Epithelial cell of prostate (primary cell): ENCODE results near the gene OCA2.

Source experiments
- DNase-seq: peaks from one replicate; pipeline ENCODE4 v3.0.0-alpha.2; 2011; ENCODE audit warnings: low read depth, low spot score
- H3K27ac ChIP-seq: fragments of 450-650 bp; 2 replicates; pipeline ENCODE4 v1.5.1; 2017; ENCODE audit warnings: mild to moderate bottlenecking

Gene OCA2

DNA sequence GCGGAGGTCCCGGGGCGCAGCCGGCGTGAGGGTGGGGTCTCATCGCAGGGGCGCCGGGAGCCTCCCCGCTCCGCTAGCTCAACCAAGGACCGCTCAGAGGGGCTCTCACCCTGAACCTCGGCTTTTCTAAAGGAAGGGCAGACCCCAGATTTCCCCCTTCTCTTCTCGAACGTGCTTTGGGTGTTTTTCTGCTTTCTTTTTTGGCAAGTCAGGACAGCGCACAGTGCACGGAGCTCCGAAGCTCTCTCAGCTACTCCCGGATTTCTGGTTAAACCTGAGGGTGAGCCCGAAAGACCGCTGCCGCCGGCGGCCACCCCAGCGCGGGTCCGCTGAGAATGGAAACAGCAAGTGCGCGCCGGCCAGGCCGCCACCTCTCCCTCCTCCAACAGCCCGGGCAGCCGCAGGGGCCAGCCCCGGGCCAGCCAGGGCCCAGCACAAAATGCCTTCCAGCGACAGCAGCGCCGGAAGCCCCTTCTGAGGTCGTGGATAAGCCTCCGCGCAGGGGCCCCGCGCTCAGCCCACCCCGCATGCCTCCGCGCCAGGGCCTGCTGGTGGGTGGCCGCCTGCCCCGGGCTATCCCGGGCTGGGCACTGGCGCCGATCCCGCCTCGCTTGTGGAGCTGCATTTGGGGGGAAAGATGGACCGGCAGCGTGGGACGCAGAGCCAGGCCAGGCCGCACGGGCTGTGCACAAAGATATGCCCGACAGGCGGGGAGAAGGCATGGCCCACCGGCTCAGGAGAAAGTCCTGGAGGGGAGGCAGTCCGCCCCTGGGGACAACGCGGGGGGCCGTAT lies 8.2 kb upstream of the OCA2 start:
- DNase-seq = no peak
- H3K27ac ChIP-seq = no peak overlapping the region

DNA sequence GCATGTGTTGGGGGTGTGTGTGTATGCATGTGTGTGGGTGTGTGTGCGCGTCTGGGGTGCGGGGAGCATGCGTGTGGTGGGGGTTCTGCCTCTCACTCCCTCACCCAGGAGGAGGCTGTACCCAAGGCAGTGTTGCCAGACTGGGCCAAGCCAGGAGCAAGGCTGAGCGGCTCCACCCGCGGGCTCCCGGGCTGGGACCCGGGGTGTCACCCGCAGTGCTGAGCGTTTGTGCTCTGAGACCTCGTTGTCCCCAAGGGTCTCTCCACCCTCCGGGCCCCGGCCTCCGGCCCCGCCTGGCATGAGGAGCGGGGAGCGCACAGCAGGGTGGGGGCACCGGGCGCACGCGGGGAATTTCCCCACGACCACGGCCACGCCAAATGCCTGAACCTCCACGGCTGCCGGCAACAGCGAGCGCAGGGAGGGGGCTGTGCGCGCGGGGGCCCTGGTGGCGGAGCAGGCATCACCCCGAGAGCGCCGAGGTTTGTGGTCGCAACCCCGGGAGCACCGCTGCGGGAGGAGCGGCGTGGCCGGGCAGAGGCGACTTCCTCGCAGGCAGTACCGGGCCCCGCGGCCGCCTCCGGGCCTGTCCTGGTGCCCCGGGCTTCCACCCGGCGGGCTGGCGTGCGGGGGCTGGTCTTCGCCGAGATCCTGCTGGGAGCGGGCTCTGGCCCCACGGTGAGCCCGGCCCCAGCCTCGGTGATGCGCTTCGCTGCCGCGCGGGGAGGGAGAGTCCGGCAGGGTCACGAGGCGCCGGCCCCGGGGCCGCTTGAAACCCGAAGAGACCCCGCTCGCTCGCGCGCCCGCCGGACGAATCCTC lies 7.4 kb upstream of the OCA2 start:
- H3K27ac ChIP-seq = no peak overlapping the region
- no peak for DNase-seq

DNA sequence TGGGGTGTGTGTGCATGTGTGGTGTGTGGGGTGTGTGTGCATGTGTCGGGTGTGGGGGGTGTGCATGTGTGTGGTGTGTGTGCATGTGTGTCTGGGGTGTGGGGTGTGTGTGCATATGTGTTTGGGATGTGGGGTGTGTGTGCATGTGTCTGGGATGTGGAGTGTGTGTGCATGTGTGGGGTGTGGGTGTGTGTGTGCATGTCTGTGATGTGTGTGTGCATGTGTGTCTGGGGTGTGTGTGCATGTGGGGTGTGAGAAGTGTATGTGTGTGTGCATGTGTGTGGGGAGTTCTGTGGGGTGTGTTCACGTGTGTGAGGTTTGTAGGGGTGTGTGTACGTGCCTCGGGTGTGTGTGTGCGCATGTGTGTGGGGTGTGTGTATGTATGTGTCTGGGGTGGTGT lies 6.7 kb upstream of the OCA2 start:
- no peak for DNase-seq
- no peak overlapping the region for H3K27ac ChIP-seq

DNA sequence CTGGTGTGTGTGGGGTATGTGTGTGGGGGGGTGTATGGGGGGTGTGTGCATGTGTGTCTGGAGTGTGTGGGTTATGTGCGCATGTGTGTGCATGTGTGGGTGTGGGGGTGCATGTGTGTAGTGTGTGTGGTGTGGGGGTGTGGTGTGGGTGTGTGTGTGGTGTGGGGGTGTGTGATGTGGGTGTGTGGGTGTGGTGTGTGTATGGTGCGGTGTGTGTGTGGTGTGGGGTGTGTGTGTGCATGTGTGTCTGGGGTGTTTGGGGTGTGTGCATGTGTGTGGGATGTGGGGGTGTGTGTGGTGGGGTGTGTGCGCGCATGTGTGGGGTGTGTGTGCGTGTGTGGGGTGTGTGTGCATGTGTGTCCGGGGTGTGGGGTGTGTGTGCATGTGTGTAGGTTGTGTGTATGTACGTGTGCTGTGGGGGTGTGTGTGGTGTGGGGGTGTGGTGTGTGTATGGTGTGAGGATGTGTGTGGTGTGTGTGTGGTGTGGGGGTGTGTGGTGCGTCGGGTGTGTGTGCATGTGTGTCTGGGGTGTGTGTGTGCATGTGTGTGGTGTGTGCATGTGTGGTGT lies 6.2 kb upstream of the OCA2 start:
- H3K27ac ChIP-seq = no peak overlapping the region
- DNase-seq = no peak

DNA sequence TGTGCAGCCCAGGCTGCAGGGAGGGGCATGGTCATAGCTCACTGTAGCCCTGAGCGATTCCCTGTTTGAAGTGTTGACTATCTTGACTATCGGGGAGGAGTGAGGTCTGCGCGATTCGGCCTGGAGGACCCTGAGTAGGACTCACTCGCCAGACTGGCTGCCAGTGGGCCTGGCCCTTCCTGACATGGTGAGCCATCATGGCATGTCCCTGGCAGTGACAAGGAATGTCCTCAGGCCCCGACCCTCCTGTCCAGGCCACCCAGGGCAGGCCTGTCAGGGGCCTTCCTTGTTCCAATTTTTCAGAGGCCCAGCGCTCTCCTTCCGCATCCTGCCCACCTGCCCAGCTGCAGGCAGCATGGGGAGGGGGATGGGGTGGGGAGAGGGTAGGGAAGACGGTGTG lies 5.2 kb upstream of the OCA2 start:
- no peak overlapping the region for H3K27ac ChIP-seq
- no peak for DNase-seq

DNA sequence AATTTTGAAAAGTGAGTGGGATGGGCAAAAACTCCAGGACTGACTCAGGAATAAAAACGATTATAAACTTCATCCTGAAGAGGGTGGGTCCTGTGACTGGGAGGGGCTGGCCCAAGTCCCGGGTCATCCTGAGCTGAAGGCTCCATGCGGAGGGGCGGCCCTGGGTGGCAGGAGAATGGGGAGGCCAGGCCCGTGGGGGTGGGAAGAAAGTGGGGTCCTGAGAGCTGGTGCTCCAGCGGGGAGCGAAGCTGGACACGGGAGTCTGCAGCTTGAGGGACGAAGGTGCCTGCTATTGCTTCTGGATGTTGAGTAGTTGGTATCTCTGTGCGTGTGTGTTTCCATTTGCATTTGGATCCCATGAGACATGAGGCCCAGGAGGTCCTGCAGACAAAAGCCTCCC lies 4.7 kb upstream of the OCA2 start:
- no peak overlapping the region for H3K27ac ChIP-seq
- DNase-seq = no peak

DNA sequence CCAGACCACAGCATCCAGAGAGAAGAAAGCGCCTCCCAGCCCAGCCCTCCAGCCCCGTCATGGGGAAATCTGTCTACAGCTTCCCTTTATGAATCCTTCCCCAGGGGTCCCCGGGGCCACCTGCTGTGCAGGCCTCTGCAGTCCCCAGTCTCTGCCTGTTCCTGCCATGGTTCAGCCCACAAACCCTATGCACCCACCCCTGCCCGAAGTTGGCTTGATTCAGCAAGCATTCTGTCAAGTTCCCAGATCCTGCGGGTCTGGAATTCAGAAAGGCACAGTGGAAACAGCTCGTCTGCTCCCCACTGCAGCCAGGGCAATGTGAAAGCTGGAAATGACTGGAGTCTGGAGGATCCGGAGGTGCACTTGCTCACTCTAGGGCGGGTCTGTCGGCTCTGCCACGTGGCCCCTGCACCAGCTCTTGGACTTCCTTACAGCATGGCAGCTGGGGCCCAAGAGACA lies 2.9 kb upstream of the OCA2 start:
- H3K27ac ChIP-seq = no peak overlapping the region
- no peak for DNase-seq

DNA sequence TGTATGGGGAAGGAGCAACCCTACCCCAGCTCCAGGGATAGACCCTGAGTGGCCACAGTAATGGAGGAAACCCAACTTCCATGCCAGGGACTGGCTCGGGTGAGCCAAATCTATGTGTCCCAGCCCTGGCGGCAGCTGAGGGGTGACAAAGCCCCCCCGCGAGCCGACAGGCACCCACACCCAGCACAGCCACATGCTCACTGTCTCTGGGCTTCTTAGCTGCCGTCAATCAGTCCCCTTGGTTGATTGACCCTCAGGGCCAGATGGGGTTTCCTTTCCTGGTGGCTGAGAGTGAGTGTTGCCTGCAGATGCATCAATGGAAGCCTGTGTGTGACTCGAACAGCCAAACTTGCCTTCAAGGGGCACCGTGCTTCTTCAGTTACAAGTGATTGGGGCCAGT lies 2.1 kb upstream of the OCA2 start:
- H3K27ac ChIP-seq = no peak overlapping the region
- no peak for DNase-seq

DNA sequence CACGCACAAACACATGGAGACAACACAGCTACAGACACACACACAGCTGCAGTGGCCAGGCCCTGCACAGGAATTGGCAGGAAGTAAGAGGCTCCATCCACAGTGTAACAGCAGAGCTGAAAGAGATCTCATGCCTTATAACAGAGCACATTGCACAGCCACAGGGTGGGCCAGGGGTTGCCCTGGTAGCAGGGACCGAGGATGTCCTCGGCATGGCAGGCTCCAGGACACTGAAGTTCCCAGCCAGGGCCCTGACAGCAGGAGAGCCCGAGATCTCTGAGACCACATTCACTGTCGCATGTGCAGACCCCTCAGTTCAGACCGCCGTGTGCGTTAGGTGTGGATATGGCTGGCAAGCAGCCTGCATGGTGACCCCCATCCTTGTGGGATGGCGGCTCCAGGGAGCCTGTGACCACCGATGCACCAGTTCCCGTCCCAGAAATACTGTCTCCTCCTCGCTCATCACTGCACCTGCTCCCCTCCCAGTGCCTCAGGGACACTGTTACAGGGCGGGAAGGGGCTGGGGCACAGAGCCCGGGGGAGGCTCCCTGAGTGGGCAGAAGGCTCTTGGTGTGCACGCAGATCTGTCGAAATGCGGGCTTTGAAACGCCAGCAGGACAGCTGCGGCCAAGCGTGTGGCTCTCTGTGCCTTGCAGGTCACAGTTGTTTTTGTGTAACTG lies 1.5 kb upstream of the OCA2 start:
- DNase-seq = no peak
- no peak overlapping the region for H3K27ac ChIP-seq

DNA sequence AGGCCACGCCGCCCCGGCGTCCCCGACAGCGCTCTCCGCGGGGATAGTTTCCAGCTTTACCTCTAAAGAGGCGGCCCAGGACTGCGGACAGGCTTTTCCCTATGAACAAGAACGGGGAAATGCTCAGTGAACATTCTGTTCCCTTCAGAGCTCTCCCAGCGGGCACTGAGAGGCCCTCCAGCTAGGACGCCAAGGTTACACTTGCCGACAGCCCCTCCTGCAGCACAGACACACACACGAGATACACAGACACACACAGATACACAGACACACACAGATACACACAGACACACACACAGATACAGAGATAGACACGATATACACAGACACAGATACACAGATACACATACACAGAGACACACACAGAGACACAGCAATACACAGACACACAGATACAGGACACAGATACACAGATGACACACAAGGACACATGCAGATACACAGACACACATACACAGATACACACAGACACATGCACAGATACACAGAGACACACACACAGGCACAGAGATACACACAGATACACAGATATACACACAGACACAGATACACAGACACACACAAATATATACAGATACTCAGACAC lies 533 bp upstream of the OCA2 start:
- no peak overlapping the region for H3K27ac ChIP-seq
- DNase-seq = no peak

DNA sequence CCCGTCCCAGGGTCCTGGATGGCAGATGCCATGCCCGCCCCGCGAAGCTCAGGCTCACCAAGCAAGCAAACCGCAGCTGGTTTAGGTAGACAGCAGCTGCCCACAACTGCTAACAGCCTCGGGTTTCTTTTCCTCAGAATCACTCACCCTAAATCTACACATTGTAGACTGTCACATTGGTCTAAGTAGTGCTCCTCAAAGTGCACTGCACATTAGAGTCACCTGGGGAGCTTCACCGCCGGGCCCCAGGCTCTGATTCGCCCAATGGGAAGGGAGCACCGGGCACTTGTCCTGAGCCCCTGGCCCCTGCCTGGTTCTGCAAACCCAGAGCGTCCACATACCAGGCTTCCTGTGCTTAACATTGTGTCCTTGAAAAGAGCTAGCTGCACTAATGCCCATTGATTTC lies 752 bp downstream of the OCA2 start:
- DNase-seq = no peak
- H3K27ac ChIP-seq = no peak overlapping the region

DNA sequence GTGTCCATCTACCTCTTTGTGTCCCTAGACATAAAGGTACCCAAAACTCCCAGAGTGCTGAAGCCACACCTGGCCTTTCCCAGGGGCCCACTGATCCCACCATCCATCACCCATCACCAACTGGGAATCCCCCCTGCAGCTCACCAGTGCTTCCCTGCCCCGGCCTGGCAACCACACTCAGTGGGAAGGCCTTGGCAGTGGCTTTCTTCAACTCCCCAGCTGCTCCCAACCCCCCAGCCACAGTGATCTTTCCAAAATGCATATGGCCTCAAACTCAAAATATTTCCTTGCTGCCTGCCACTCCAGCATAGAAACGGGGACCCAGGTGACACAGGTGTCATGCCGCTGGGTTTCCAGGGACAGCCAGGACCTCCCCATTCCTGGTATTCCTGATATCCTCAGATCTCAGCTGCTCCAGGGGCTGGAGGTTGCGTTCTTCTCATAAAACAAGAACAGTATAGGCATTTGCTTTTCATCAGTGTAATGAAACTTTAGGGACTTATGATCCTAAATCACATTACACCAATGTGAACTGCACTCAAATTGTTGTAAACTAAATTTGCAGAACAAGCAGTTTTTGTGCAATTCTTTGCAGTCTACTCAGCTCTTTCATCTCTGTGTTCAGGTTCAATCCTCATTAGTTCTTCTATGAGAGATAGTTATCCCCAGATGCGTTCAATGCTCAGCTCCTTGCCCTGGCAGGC lies 1.3 kb downstream of the OCA2 start:
- H3K27ac ChIP-seq = no peak overlapping the region
- DNase-seq = no peak

DNA sequence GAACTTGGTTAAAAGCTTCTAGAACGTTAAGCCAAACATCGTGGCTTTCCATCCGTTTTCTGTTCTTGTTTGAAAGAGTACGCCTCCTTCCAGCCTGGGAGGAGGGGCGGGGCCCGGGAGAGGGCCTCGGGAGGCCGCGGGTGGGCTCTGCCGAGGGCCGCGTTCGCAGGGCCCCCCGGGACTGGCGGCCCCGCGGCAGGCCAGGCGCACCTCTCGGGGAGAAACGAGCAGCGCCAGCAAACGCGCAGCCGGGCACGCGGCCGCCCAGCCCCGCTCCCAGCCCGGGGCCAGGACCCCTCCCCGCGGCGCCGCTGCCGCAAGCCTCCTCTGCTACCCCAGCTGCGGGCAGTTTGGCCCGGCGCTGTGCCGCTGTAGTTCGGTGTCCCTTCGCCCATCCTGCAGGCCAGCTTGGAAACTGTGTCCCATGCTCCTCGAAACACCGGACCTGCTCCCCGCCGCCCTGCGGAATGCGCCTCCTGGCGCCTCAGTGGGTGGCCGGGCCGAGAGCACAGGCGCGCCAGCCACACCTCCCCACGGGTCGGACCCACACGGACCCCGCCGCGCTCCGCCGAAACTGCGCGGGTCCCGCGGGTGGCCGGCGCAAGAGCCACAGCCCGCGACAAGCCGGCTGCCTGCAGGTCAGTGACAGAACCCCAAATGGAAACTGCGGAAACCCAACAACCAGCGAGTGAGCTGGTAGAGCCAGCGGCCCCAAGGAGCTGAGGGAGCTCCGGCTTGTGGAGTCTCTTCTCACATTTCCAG lies 2.3 kb downstream of the OCA2 start:
- DNase-seq = no peak
- no peak overlapping the region for H3K27ac ChIP-seq

DNA sequence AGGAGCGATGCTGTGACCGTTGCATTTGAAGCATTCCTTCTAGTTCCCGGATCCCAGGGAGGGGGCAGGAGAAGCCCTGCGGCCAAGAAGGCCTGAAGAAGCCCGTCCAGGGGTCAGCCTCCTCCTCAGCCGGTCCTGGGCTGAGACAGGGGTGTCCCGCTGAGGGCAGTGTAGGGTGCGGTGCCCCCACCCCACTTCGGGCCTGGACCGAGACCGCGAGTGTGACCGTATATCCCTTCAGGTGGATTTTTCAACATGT lies 2.8 kb downstream of the OCA2 start:
- no peak overlapping the region for H3K27ac ChIP-seq
- DNase-seq = no peak

DNA sequence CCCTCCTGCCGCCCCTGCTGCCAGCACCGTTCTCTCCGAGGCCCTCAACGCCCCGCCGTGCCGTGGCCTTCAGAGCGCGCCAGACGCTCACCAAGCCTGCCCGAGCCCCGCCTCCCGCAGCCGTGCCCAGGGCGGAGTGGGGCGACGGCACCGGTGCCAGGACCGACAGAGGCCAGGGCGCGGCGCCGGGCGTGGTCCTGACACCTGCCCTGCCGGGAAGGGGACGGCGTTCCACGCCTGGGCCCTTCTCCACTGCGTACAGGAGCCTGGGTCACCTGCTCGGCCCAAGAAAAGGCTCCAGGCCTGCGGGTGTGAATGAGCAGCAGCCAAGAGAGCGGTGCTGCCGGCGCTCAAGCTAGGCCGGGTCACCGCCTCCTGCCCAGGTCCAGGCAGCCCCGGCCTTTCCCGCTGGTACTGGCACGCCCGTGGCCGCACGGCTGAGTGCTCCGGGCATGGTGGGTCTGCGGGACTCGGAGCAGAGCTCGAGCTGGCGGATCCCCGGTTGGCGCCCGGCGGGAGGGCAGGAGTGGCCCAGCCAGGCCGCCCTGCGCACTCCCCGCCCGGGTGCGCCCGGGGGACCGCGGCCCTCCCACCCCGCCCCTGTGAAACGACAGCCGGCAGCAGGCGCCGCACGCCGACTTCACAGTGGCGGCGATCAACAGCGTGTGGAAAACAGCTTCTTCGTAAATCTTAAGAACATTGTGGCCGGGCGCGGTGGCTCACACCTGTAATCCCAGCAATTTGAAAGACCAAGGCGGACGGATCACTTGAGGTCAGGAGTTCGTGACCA lies 4.2 kb downstream of the OCA2 start:
- no peak for DNase-seq
- H3K27ac ChIP-seq = no peak overlapping the region

DNA sequence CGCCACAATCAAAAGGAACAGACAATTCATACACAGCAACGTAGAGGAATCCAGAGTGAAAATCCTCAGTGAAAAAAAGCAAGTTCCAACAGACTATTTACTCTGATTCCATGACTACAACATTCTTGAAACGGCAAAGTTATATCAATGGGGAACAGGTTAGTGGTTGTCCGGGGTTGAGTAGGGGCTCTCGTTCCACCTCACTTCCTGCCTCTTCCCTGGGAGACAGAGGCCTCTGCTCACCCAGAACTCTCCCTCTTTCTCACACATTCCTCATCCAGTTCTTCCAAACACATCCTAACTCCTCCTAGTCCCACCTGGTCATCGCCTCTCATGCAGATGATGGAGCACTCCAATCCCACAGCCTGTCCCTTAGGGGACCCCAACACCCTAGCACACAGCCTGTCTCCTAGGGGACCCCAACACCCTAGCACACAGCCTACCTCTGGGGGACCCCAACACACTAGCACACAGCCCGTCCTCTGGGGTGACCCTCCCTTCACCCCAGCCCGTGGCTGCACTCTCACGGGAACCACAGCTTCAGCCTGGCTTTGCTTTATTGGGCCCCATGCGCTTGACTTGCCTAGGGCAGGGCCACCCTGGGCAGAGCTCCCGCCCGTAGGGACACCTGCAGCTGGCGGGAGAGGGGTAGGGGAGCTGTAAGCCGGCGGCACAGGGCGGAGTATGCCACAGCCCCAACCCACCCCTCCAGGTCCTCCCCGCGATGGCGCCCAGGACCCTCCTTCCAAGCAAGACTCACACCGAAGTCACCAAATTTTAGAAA lies 5.2 kb downstream of the OCA2 start:
- H3K27ac ChIP-seq = no peak overlapping the region
- no peak for DNase-seq

DNA sequence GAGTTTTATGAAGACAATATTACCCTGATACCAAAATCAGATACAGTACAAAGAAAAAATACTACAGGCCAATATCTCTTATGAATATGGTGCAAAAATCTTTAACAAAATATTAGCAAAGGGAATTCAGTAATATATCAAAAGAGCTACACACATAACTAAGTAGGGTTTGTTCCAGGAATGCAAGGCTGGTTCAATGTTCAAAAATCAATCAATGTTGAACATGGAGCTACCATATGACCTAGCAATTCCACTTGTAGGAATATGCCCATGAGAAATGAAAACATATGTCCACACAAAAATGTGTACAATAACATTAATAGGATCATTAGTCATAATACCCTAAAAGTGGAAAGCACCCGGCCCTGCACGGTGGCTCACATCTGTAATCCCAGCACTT lies 7.8 kb downstream of the OCA2 start:
- H3K27ac ChIP-seq = no peak overlapping the region
- no peak for DNase-seq

DNA sequence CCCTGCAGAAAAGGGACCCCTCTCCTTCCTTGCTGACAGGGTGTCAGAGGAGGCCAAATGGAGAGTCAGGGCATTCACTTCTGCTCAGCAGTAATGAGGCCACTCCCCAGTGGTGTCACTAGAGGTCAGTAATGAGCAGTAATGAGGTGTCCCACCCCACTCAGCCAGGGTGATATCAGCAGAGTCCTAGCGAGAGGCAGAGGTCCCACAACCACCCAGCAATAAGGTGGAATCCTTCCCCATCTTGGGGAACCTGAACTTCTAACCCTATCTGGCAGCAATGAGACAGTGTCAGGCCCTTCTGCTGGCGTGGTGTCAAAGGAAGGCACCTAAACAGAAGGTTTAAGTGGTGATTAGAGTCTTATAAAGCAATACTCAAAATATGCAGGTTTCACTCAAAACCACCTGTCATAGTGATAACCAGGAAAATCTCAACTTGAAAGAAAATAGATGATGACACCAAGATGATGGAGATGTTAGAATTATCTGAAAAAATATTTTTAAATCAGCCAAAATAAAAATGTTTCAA lies 12.9 kb downstream of the OCA2 start:
- DNase-seq = no peak
- no peak overlapping the region for H3K27ac ChIP-seq
